H1 (cell line): ENCODE measurements around the gene MAPKAP1. TPM values are rescaled to one million over a fixed set of nuclear protein-coding genes. Genes with fewer than 3 reads are reported as not detected.

Experiments used
- CTCF ChIA-PET: fragments of 300-600 bp; sonication (Branson Sonifier 250); formaldehyde crosslinking; loops from one replicate; lab custom pipeline; 2021; ENCODE audit not compliant: partially characterized antibody; lab: Charles Lee
- POLR2A ChIA-PET: fragments of 300-600 bp; sonication (Branson Sonifier 250); formaldehyde crosslinking; loops from one replicate; lab custom pipeline; 2021; ENCODE audit warnings: inconsistent platforms; ENCODE audit not compliant: partially characterized antibody; lab: Charles Lee
- DNase-seq, 2 experiments: peaks; one replicate each; pipeline versions ENCODE4 v3.0.0 to v3.0.0-alpha.2; 2010 to 2022; ENCODE audit warnings: low spot score in 2 of 2, low read depth in 1 of 2, mixed read lengths in 1 of 2
- FAIRE-seq: peaks from 2 replicates; lab custom pipeline; 2011; peaks lifted over from hg19 to GRCh38; lab: Jason Lieb, UNC
- H2AFZ ChIP-seq: 2 replicates; pipeline ENCODE4 v1.8.1; 2012; ENCODE audit warnings: low read length, inconsistent platforms
- H2AK5ac ChIP-seq: 2 replicates; pipeline ENCODE4 v1.6.1; 2013; ENCODE audit warnings: low read depth, low read length
- H2BK120ac ChIP-seq: replicated peaks from 2 replicates; pipeline ENCODE3; 2013; ENCODE audit warnings: low read depth, low read length, inconsistent platforms
- H2BK12ac ChIP-seq: 2 replicates; pipeline ENCODE4 v1.6.1; 2013; ENCODE audit warnings: low read depth, low read length
- H2BK15ac ChIP-seq: 2 replicates; pipeline ENCODE4 v1.6.1; 2013; ENCODE audit warnings: low read length
- H2BK20ac ChIP-seq: 2 replicates; pipeline ENCODE4 v1.6.1; 2013; ENCODE audit warnings: low read length
- H2BK5ac ChIP-seq: 2 replicates; pipeline ENCODE4 v1.6.1; 2013; ENCODE audit warnings: low read depth, low read length
- H3K14ac ChIP-seq: 2 replicates; pipeline ENCODE4 v1.6.1; 2013; ENCODE audit warnings: inconsistent platforms; ENCODE audit not compliant: insufficient read length
- H3K18ac ChIP-seq: 2 replicates; pipeline ENCODE4 v1.6.1; 2013; ENCODE audit warnings: low read length; ENCODE audit errors: extremely low read depth
- H3K23ac ChIP-seq: 2 replicates; pipeline ENCODE4 v1.6.1; 2013; ENCODE audit warnings: inconsistent platforms; ENCODE audit not compliant: insufficient read length
- H3K23me2 ChIP-seq: 2 replicates; pipeline ENCODE4 v1.6.1; 2013; ENCODE audit warnings: low read depth, low read length
- H3K27ac ChIP-seq: 2 replicates; pipeline ENCODE4 v1.6.1; 2011; ENCODE audit warnings: low read depth, low read length, inconsistent platforms
- H3K27me3 ChIP-seq, 4 experiments: replicated peaks in 1 of 4; 1 replicate in 1 of 4; 2 replicates in 3 of 4; pipeline versions ENCODE4 v1.6.1 to v1.8.1; 2011 to 2013; ENCODE audit warnings: low read length in 3 of 4, mild to moderate bottlenecking in 3 of 4, inconsistent platforms in 2 of 4, mixed read lengths in 2 of 4, moderate library complexity in 1 of 4; ENCODE audit not compliant: control insufficient read depth in 3 of 4, insufficient read depth in 3 of 4; ENCODE audit errors: extremely low read depth in 1 of 4
- H3K36me3 ChIP-seq, 4 experiments: 2 replicates each; pipeline versions ENCODE4 v1.6.1 to v1.8.1; 2011 to 2013; ENCODE audit warnings: mild to moderate bottlenecking in 4 of 4, low read length in 3 of 4, moderate library complexity in 2 of 4, control low read depth in 1 of 4, inconsistent platforms in 1 of 4; ENCODE audit not compliant: insufficient read depth in 4 of 4, control insufficient read depth in 2 of 4
- H3K4ac ChIP-seq: replicated peaks from 2 replicates; pipeline ENCODE3; 2013; ENCODE audit warnings: low read length, low read depth, mixed read lengths, inconsistent platforms; ENCODE audit not compliant: insufficient read length
- H3K4me1 ChIP-seq, 4 experiments: replicated peaks in 1 of 4; 1 replicate in 1 of 4; 2 replicates in 3 of 4; pipeline versions ENCODE4 v1.6.1 to v1.8.1; 2011 to 2013; ENCODE audit warnings: low read length in 3 of 4, inconsistent platforms in 2 of 4, mixed read lengths in 1 of 4; ENCODE audit not compliant: insufficient read depth in 4 of 4, control insufficient read depth in 3 of 4
- H3K4me2 ChIP-seq, 2 experiments: 2 replicates each; pipeline versions ENCODE4 v1.6.1 to v1.8.1; 2011 to 2013; ENCODE audit warnings: low read depth in 2 of 2, low read length in 2 of 2, control low read depth in 1 of 2, inconsistent platforms in 1 of 2, mild to moderate bottlenecking in 1 of 2; ENCODE audit not compliant: insufficient read depth in 1 of 2
- H3K4me3 ChIP-seq, 4 experiments: fragments of 200-600, 300-600 bp in 1 of 4; sonication (generic), shearing (Covaris generic), sonication (Bioruptor Twin) in 1 of 4; 2 replicates each; pipeline versions ENCODE4 v1.5.1 to v1.8.1; 2011 to 2016; ENCODE audit warnings: low read length in 4 of 4, low read depth in 3 of 4, control low read depth in 2 of 4, inconsistent platforms in 2 of 4, mild to moderate bottlenecking in 2 of 4, mixed read lengths in 1 of 4, moderate library complexity in 1 of 4; ENCODE audit not compliant: insufficient read depth in 2 of 4; ENCODE audit errors: extremely low read depth in 1 of 4
- H3K56ac ChIP-seq: replicated peaks from 2 replicates; pipeline ENCODE3; 2013; ENCODE audit warnings: low read depth, mild to moderate bottlenecking, mixed read lengths, low read length, inconsistent platforms; ENCODE audit not compliant: insufficient read length
- H3K79me1 ChIP-seq: 2 replicates; pipeline ENCODE4 v1.6.1; 2013; ENCODE audit warnings: low read depth, low read length, control low read depth
- H3K79me2 ChIP-seq, 2 experiments: 2 replicates each; pipeline versions ENCODE4 v1.6.1 to v1.8.1; 2012 to 2013; ENCODE audit warnings: low read length in 2 of 2, mild to moderate bottlenecking in 2 of 2, inconsistent platforms in 1 of 2; ENCODE audit not compliant: insufficient read depth in 2 of 2, control insufficient read depth in 1 of 2
- H3K9ac ChIP-seq, 4 experiments: replicated peaks in 1 of 4; 1 replicate in 1 of 4; 2 replicates in 3 of 4; pipeline versions ENCODE4 v1.6.1 to v1.8.1; 2011 to 2013; ENCODE audit warnings: low read depth in 3 of 4, low read length in 3 of 4, control low read depth in 2 of 4, mild to moderate bottlenecking in 2 of 4, moderate library complexity in 2 of 4, inconsistent platforms in 1 of 4; ENCODE audit errors: extremely low read depth in 1 of 4
- H3K9me3 ChIP-seq, 2 experiments: 2 replicates each; pipeline versions ENCODE4 v1.6.1 to v1.8.1; 2012 to 2013; ENCODE audit warnings: mild to moderate bottlenecking in 2 of 2, moderate library complexity in 2 of 2, control low read depth in 1 of 2, inconsistent platforms in 1 of 2, low read depth in 1 of 2, low read length in 1 of 2, mixed read lengths in 1 of 2; ENCODE audit not compliant: insufficient read depth in 2 of 2
- H4K20me1 ChIP-seq, 2 experiments: replicated peaks in 1 of 2; 2 replicates each; pipeline versions ENCODE3 to v1.8.1; 2011 to 2013; ENCODE audit warnings: inconsistent platforms in 2 of 2, low read length in 2 of 2, mild to moderate bottlenecking in 1 of 2; ENCODE audit not compliant: insufficient read depth in 2 of 2, control insufficient read depth in 1 of 2
- H4K5ac ChIP-seq: 2 replicates; pipeline ENCODE4 v1.6.1; 2013; ENCODE audit warnings: low read length, low read depth, mixed read lengths, inconsistent platforms; ENCODE audit not compliant: insufficient read length
- H4K8ac ChIP-seq: 2 replicates; pipeline ENCODE4 v1.8.0; 2013; ENCODE audit warnings: mild to moderate bottlenecking, moderate library complexity, low read length, inconsistent platforms; ENCODE audit not compliant: insufficient read depth; ENCODE audit errors: extremely low read depth
- H4K91ac ChIP-seq: replicated peaks from 2 replicates; pipeline ENCODE3; 2013; ENCODE audit warnings: low read length, mixed read lengths, inconsistent platforms; ENCODE audit not compliant: insufficient read length
- SIX5 ChIP-seq: IDR thresholded peaks from 2 replicates; pipeline ENCODE4 v1.6.1; 2011; ENCODE audit warnings: mild to moderate bottlenecking, low read depth, low read length
- ZNF274 ChIP-seq: IDR thresholded peaks from 2 replicates; pipeline ENCODE4 v1.7.0; 2012; ENCODE audit warnings: low read length, borderline replicate concordance; ENCODE audit errors: extremely low read depth
- WGBS, 2 experiments: shearing (Covaris generic) in 1 of 2; methylation state at CpG; one replicate each; pipeline versions ENCODE4 v1.1.6 to v1.1.7; 2013 to 2015; ENCODE audit warnings: low lambda C conversion rate in 2 of 2, mixed read lengths in 2 of 2, inconsistent platforms in 1 of 2, low coverage in 1 of 2, missing lambda C conversion rate in 1 of 2; ENCODE audit not compliant: insufficient replicate concordance in 2 of 2, insufficient coverage in 1 of 2, insufficient read length in 1 of 2; ENCODE audit errors: extremely low coverage in 1 of 2, missing lambda C conversion rate in 1 of 2; 5-methylcytosine and 5-hydroxymethylcytosine counted together
- polyA plus RNA-seq, 7 experiments: library from polyadenylated mRNA; depleted of rRNA in 3 of 7; stranded (reverse) in 5 of 7; unstranded in 2 of 7; fragments of >200 nt in 5 of 7; fragments of 200-250 nt in 2 of 7; gene quantifications; 1 replicate in 5 of 7; 2 replicates in 1 of 7; 4 replicates in 1 of 7; pipeline versions ENCODE4 v1.2.1 to v1.2.3, GENCODE V29; 2011 to 2013; ENCODE audit warnings: missing spikeins in 2 of 7, mixed read lengths in 2 of 7
- total RNA-seq: library from RNA; stranded (reverse); fragmentation: NEBNext Ultra II Directional; extraction: Animal tissue kit (Norgen Biotek cat#: 25700); gene quantifications from 2 replicates; pipeline ENCODE4 v1.2.1, GENCODE V29; 2021
- TF ChIP-seq, protein P1 (sequence below): IDR thresholded peaks from 2 replicates; pipeline ENCODE4 v1.6.1; 2012; ENCODE audit warnings: inconsistent platforms

The MAPKAP1 gene
- total and polyA plus RNA-seq, 2 of the 8 experiments (the other 6 are each of a cell fraction or from before 2014, with no cell fraction given) = 79.2 to 140 TPM

- no peaks in the 10 kb centered on the region for H3K79me1 ChIP-seq
- no peak for TF ChIP-seq SIX5
- no peak for TF ChIP-seq ZNF274
- TF ChIP-seq, protein P1, sequence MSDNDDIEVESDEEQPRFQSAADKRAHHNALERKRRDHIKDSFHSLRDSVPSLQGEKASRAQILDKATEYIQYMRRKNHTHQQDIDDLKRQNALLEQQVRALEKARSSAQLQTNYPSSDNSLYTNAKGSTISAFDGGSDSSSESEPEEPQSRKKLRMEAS = no peak
These were observed 174.6 kb downstream of the MAPKAP1 start for GRCh38 chr9:125532412-125532811.

More at GRCh38 chr9:125532412-125532811, 174.6 kb downstream of the MAPKAP1 start:
- Histone ChIP-seq H3K18ac (no peak overlapping the region), H2AK5ac (no peak overlapping the region), H3K27ac (no peak overlapping the region), H3K4me1 (peaks cover 0 to 17% (median 6%) of the 10 kb centered on the region in 4 experiments; a peak in 3 of 7 replicates), H2BK15ac (no peak overlapping the region), H2BK5ac (no peak overlapping the region), H3K4me2 (no peak overlapping the region), H3K14ac (no peak overlapping the region), H2AFZ (no peak overlapping the region), H2BK120ac (no peak overlapping the region), H3K4me3 (no peak overlapping the region), H2BK20ac (no peak overlapping the region), H3K9ac (no peak overlapping the region), H3K79me2 (no peaks in the 10 kb centered on the region), H4K20me1 (no peaks in the 10 kb centered on the region), H3K56ac (no peak overlapping the region), H3K4ac (no peak overlapping the region), H3K23ac (no peak overlapping the region), H4K5ac (no peak overlapping the region), H3K9me3 (no peaks in the 10 kb centered on the region), H3K36me3 (no peaks in the 10 kb centered on the region), H3K27me3 (no peaks in the 10 kb centered on the region), H4K8ac (no peak overlapping the region), H2BK12ac (no peak overlapping the region), H4K91ac (no peak overlapping the region), H3K23me2 (no peaks in the 10 kb centered on the region)
- no peak for DNase-seq
- no peak for FAIRE-seq
- POLR2A ChIA-PET = no interaction called here
- CTCF ChIA-PET = interaction anchor here (0.7 to 1.5 kb wide), 3 partner anchors 9 to 18 kb away, joined by 3 to 4 read pairs (median 3); no protein-coding TSS in a partner anchor
- WGBS, 2 experiments = 96% methylated on average over 3 of the region's 3 CpGs; no CpG with 5 or more reads in 1 of the 2 experiments
